Activated naive CD4-positive, alpha-beta T cell treated with anti-CD3 and anti-CD28 coated beads, Interleukin-2, amount 50 U/mL, for 72 hours (primary cell): Measurements from ENCODE around the gene UBE2E2. TPM values are rescaled to one million over a fixed set of nuclear protein-coding genes. Genes with fewer than 3 reads are reported as not detected.
"Not testable (repeated sequence)": the region's sequence is repeated elsewhere in the genome, so short reads cannot be mapped to it uniquely, and the experiment has no call there.

ENCODE experiments used
- ATAC-seq, 2 donors: fragments of 150-1000 bp; cut with Tn5 transposase; 2 replicates each; pipeline ENCODE4 v1.10.0; 2021; ENCODE audit warnings: mild to moderate bottlenecking in 2 of 2, moderate library complexity in 2 of 2
- DNase-seq, 2 donors: peaks; one replicate each; pipeline ENCODE4 v3.0.0; 2021 to 2022; ENCODE audit warnings: low spot score in 2 of 2
- H3K27ac Mint-ChIP-seq, 2 donors: one replicate each; pipeline ENCODE4 v1.8.0; 2022; ENCODE audit warnings: mild to moderate bottlenecking in 2 of 2, mixed read lengths in 2 of 2
- H3K36me3 Mint-ChIP-seq, 2 donors: one replicate each; pipeline ENCODE4 v1.8.0; 2022; ENCODE audit warnings: mixed read lengths in 2 of 2
- H3K9me3 Mint-ChIP-seq, 2 donors: one replicate each; pipeline ENCODE4 v1.8.0; 2022; ENCODE audit warnings: mixed read lengths in 2 of 2
- total RNA-seq, 2 donors: library from RNA; stranded (reverse); gene quantifications; one replicate each; pipeline ENCODE4 v1.2.3, GENCODE V29; 2022

Gene UBE2E2
- total RNA-seq, 2 donors from 2014 or later: 4.7 to 18.3 TPM

- not testable (repeated sequence) for H3K36me3 Mint-ChIP-seq, DNase-seq, H3K27ac Mint-ChIP-seq, H3K9me3 Mint-ChIP-seq
- ATAC-seq: peak; percentile 55 to 65
Observed at GRCh38 chr3:23176839-23177238, 26.3 kb upstream of the UBE2E2 start.

GRCh38 chr3:23182996-23183513 is 20.1 kb upstream of the UBE2E2 start:
- no peaks in the 10 kb centered on the region for H3K36me3 Mint-ChIP-seq
- no peak for ATAC-seq
- no peak for DNase-seq
- no peak overlapping the region for H3K27ac Mint-ChIP-seq
- H3K9me3 Mint-ChIP-seq: no peaks in the 10 kb centered on the region

GRCh38 chr3:23183731-23184130 is 19.4 kb upstream of the UBE2E2 start:
- ATAC-seq: no peak
- H3K27ac Mint-ChIP-seq: no peak overlapping the region
- no peaks in the 10 kb centered on the region for H3K9me3 Mint-ChIP-seq
- no peaks in the 10 kb centered on the region for H3K36me3 Mint-ChIP-seq
- no peak for DNase-seq

- no peaks in the 10 kb centered on the region for H3K9me3 Mint-ChIP-seq
- DNase-seq (no peak), ATAC-seq (no peak)
- H3K27ac Mint-ChIP-seq: no peak overlapping the region
- H3K36me3 Mint-ChIP-seq: no peaks in the 10 kb centered on the region
Observed at GRCh38 chr3:23185861-23186260, 17.3 kb upstream of the UBE2E2 start.

GRCh38 chr3:23189187-23189586 is 13.9 kb upstream of the UBE2E2 start:
- DNase-seq (no peak), ATAC-seq (no peak)
- H3K27ac Mint-ChIP-seq: no peak overlapping the region
- no peaks in the 10 kb centered on the region for H3K9me3 Mint-ChIP-seq
- H3K36me3 Mint-ChIP-seq: no peaks in the 10 kb centered on the region

- ATAC-seq (no peak), DNase-seq (no peak)
- H3K27ac Mint-ChIP-seq: no peak overlapping the region
- no peaks in the 10 kb centered on the region for H3K36me3 Mint-ChIP-seq
- H3K9me3 Mint-ChIP-seq: no peaks in the 10 kb centered on the region
Observed at GRCh38 chr3:23192816-23193215, 10.3 kb upstream of the UBE2E2 start.

GRCh38 chr3:23193831-23194230 is 9.3 kb upstream of the UBE2E2 start:
- Mint-ChIP-seq H3K9me3 (no peaks in the 10 kb centered on the region), H3K36me3 (no peaks in the 10 kb centered on the region), H3K27ac (no peak overlapping the region)
- no peak for DNase-seq
- ATAC-seq: no peak

- DNase-seq (no peak), ATAC-seq (no peak)
- no peaks in the 10 kb centered on the region for H3K9me3 Mint-ChIP-seq
- peaks cover 5% of the 10 kb centered on the region in 2 donors for H3K36me3 Mint-ChIP-seq
- no peak overlapping the region for H3K27ac Mint-ChIP-seq
Observed at GRCh38 chr3:23198801-23199200, 4.3 kb upstream of the UBE2E2 start.

- Mint-ChIP-seq H3K36me3 (peaks cover 10 to 11% of the 10 kb centered on the region in 2 donors), H3K9me3 (no peaks in the 10 kb centered on the region), H3K27ac (no peak overlapping the region)
- ATAC-seq: no peak
- DNase-seq: no peak
Observed at GRCh38 chr3:23199649-23200048, 3.5 kb upstream of the UBE2E2 start.

GRCh38 chr3:23201154-23201838 is 1.8 kb upstream of the UBE2E2 start:
- Mint-ChIP-seq H3K36me3 (peaks cover 10 to 11% of the 10 kb centered on the region in 2 donors), H3K27ac (no peak overlapping the region), H3K9me3 (no peaks in the 10 kb centered on the region)
- DNase-seq (no peak), ATAC-seq (no peak)

- Mint-ChIP-seq H3K36me3 (peaks cover 10 to 11% of the 10 kb centered on the region in 2 donors), H3K9me3 (no peaks in the 10 kb centered on the region), H3K27ac (peak overlapping the region in 1 of 2 donors; percentile 42)
- ATAC-seq: peak in 1 of 2 donors; percentile 63
- DNase-seq: peak in 1 of 2 donors; percentile 77
Observed at GRCh38 chr3:23202203-23202920, 765 bp upstream of the UBE2E2 start.

GRCh38 chr3:23203708-23204330 is 692 bp downstream of the UBE2E2 start:
- Mint-ChIP-seq H3K27ac (peak overlapping the region; percentile 84 to 90), H3K36me3 (peaks cover 10 to 11% of the 10 kb centered on the region in 2 donors), H3K9me3 (no peaks in the 10 kb centered on the region)
- no peak for ATAC-seq
- DNase-seq: peak in 1 of 2 donors; percentile 20

- DNase-seq: no peak
- Mint-ChIP-seq H3K9me3 (no peaks in the 10 kb centered on the region), H3K36me3 (peaks cover 11 to 17% of the 10 kb centered on the region in 2 donors), H3K27ac (no peak overlapping the region)
- peak in 1 of 2 donors; percentile 41 for ATAC-seq
Observed at GRCh38 chr3:23206366-23206765, 3.2 kb downstream of the UBE2E2 start.

GRCh38 chr3:23209103-23209502 is 6.0 kb downstream of the UBE2E2 start:
- DNase-seq: no peak
- no peaks in the 10 kb centered on the region for H3K9me3 Mint-ChIP-seq
- ATAC-seq: no peak
- peaks cover 2 to 9% of the 10 kb centered on the region in 2 donors for H3K36me3 Mint-ChIP-seq
- no peak overlapping the region for H3K27ac Mint-ChIP-seq

- ATAC-seq (no peak), DNase-seq (no peak)
- peaks cover 0 to 7% of the 10 kb centered on the region in 2 donors for H3K36me3 Mint-ChIP-seq
- no peaks in the 10 kb centered on the region for H3K9me3 Mint-ChIP-seq
- H3K27ac Mint-ChIP-seq: no peak overlapping the region
Observed at GRCh38 chr3:23209747-23210487, 6.8 kb downstream of the UBE2E2 start.

- Mint-ChIP-seq H3K27ac (no peak overlapping the region), H3K36me3 (peaks cover 0 to 7% of the 10 kb centered on the region in 2 donors)
- no peak for ATAC-seq
Observed at GRCh38 chr3:23213813-23214212, 10.7 kb downstream of the UBE2E2 start.

More at GRCh38 chr3:23213813-23214212, 10.7 kb downstream of the UBE2E2 start:
- DNase-seq: no peak
- H3K9me3 Mint-ChIP-seq: no peaks in the 10 kb centered on the region
